Measurements from ENCODE around the gene SEPTIN8.

DNA sequence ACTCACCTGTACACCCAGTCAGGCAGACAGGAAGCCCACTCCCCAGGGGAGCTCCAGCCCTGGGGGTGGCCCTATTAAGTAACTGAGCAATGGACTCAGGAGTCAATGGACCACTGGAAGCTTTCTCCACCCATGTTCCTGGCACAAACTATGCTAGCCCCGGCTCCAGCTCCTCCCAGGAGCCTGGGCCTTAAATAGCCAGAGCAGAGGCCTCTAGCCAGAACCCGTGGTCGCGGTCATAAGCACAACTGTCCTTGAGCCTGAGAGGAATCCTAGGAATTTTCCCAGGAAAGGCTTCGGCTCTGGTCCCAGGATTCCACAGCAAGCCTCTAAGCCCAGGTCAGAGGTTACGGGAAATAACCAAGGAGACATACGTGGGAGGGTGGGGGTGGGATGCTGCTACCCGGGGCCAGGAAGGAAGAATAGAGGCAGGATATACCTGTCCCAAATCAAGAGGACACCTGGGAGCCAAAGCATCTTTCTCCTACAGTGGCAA, 5.5 kb downstream of the SEPTIN8 start:
- TF ChIP-seq, protein P1, sequence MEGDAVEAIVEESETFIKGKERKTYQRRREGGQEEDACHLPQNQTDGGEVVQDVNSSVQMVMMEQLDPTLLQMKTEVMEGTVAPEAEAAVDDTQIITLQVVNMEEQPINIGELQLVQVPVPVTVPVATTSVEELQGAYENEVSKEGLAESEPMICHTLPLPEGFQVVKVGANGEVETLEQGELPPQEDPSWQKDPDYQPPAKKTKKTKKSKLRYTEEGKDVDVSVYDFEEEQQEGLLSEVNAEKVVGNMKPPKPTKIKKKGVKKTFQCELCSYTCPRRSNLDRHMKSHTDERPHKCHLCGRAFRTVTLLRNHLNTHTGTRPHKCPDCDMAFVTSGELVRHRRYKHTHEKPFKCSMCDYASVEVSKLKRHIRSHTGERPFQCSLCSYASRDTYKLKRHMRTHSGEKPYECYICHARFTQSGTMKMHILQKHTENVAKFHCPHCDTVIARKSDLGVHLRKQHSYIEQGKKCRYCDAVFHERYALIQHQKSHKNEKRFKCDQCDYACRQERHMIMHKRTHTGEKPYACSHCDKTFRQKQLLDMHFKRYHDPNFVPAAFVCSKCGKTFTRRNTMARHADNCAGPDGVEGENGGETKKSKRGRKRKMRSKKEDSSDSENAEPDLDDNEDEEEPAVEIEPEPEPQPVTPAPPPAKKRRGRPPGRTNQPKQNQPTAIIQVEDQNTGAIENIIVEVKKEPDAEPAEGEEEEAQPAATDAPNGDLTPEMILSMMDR (conservative IDR thresholded peaks at IDR 0.05 in 1 of 2, IDR thresholded peaks at IDR 0.05 in 1 of 2; ENCODE audit: extremely low read depth in 1 of 2, insufficient read depth in 1 of 2, low read depth in 1 of 2, low read length in 2 of 2), result no peak
- TF ChIP-seq EZH2 (IDR thresholded peaks at IDR 0.05; ENCODE audit: borderline replicate concordance, low read length), result no peak
